ENCODE data around the gene MRPS6. TPM values are rescaled to one million over a fixed set of nuclear protein-coding genes. Genes with fewer than 3 reads are reported as not detected.
A peak's percentile ranks its signal among the peaks of the same experiment; 100 is the strongest.

The MRPS6 gene
- total RNA-seq, 4 donors from 2014 or later, result 23.9 to 65.8 (median 31.6) TPM

GRCh38 chr21:34055615-34056014, 17.8 kb upstream of the MRPS6 start:
- intact Hi-C loops (cut with DNase I; ENCODE audit: low total_unique reads), result no loop called here
- DNase-seq (ENCODE audit: low spot score in 2 of 2), result no peak
- no peak for TF ChIP-seq POLR2A (IDR thresholded peaks at IDR 0.05)
- TF ChIP-seq, protein P1, sequence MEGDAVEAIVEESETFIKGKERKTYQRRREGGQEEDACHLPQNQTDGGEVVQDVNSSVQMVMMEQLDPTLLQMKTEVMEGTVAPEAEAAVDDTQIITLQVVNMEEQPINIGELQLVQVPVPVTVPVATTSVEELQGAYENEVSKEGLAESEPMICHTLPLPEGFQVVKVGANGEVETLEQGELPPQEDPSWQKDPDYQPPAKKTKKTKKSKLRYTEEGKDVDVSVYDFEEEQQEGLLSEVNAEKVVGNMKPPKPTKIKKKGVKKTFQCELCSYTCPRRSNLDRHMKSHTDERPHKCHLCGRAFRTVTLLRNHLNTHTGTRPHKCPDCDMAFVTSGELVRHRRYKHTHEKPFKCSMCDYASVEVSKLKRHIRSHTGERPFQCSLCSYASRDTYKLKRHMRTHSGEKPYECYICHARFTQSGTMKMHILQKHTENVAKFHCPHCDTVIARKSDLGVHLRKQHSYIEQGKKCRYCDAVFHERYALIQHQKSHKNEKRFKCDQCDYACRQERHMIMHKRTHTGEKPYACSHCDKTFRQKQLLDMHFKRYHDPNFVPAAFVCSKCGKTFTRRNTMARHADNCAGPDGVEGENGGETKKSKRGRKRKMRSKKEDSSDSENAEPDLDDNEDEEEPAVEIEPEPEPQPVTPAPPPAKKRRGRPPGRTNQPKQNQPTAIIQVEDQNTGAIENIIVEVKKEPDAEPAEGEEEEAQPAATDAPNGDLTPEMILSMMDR (IDR thresholded peaks at IDR 0.05), result no peak
- no peak overlapping the region for H3K4me3 ChIP-seq (ENCODE audit: low read depth, poor library complexity, severe bottlenecking)
- 83 to 92% methylated on average over 5 of the region's 5 CpGs for WGBS, 2 donors

- no peak overlapping the region for H3K4me3 ChIP-seq (ENCODE audit: low read depth, poor library complexity, severe bottlenecking)
- DNase-seq (ENCODE audit: low spot score in 2 of 2), result no peak
- intact Hi-C loops (cut with DNase I; ENCODE audit: low total_unique reads), result no loop called here
- no peak for TF ChIP-seq POLR2A (IDR thresholded peaks at IDR 0.05)
- TF ChIP-seq, protein P1 (IDR thresholded peaks at IDR 0.05), result no peak
- 81 to 92% methylated on average over 3 of the region's 3 CpGs for WGBS, 2 donors
Measured at GRCh38 chr21:34061983-34062382, 11.4 kb upstream of the MRPS6 start.

DNA sequence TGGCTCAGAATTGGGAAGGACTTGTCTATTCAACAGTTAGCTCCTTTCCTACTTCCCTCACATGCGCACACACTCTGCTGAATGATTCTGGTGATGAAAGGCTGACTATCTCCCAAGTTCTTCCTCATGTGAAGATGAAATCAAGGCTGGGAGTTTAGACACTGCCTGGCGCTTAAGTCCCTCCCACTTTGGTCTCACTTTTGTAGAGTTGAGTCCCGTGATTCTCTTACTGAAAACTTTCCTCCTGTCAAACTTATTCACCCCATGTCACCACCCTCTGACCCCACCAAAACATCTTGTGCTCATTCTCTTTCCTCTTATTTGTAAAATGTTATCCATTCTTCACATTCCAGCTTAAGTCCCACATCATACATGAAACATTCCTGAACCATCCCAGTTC, 8.4 kb upstream of the MRPS6 start:
- intact Hi-C loops (cut with DNase I; ENCODE audit: low total_unique reads), result no loop called here
- WGBS, 2 donors, result 65 to 68% methylated on average over 3 of the region's 3 CpGs
- no peak overlapping the region for H3K4me3 ChIP-seq (ENCODE audit: low read depth, poor library complexity, severe bottlenecking)
- TF ChIP-seq, protein P1 (IDR thresholded peaks at IDR 0.05), result no peak
- DNase-seq (ENCODE audit: low spot score in 2 of 2), result no peak

DNA sequence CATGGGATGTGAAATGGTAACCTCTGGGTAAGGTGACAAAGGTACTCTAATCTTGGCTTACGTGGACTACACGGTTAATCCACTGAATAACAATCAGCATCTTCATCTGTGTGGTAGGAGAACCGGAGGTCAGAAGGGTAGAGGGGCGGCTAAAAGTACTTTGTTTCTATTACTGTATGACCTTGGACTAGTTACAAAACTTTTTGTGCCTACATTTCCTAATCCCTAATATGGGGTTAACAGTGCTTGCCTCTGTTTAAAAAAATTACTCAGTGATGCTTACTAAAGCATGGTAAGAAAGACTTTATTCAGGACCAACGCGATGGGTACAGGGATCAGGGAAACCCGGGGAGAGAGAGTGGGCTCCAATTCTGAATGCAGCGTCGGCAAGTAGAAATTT, 1.7 kb upstream of the MRPS6 start:
- intact Hi-C loops (cut with DNase I; ENCODE audit: low total_unique reads), result no loop called here
- WGBS, 2 donors, result 81% methylated on average over 9 of the region's 9 CpGs
- no peak overlapping the region for H3K4me3 ChIP-seq (ENCODE audit: low read depth, poor library complexity, severe bottlenecking)
- TF ChIP-seq POLR2A (IDR thresholded peaks at IDR 0.05), result no peak
- TF ChIP-seq, protein P1 (IDR thresholded peaks at IDR 0.05), result no peak
- DNase-seq (ENCODE audit: low spot score in 2 of 2), result no peak

GRCh38 chr21:34072145-34073031, 990 bp upstream of the MRPS6 start:
- H3K4me3 ChIP-seq (ENCODE audit: low read depth, poor library complexity, severe bottlenecking), result peak overlapping the region; percentile 50
- intact Hi-C loops (cut with DNase I; ENCODE audit: low total_unique reads), result no loop called here
- peak in 1 of 2 donors; percentile 90 for DNase-seq (ENCODE audit: low spot score in 2 of 2)
- 46 to 47% methylated on average over 16 to 25 of the region's 32 CpGs for WGBS, 2 donors
- TF ChIP-seq, protein P1 (IDR thresholded peaks at IDR 0.05), result no peak
- no peak for TF ChIP-seq POLR2A (IDR thresholded peaks at IDR 0.05)
